ENCODE measurements around the gene RESF1.

DNA sequence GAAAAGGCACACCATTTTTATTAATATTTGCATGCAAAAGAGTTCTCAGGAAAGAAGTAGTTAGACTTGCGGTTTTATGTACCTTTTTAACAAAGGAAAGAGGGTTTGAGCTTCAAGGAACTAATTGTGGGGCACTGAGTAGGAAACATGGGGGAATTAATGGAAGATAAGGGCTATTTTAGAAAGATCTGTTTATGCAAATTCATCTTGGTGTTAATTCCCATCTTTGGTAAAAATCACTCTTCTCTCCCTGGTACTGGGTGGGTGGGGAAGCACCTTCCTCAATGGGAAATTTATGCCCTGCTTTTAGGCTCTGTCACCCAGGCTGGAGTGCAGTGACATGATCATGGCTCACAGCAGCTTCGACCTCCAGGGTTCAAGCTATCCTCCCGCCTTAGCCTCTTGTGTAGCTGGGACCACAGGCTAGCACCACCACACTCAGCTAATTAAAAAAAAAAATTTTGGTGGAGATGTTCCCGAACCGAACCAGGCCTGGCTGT is 30.1 kb upstream of the RESF1 start:
- TF ChIP-seq, protein P1, sequence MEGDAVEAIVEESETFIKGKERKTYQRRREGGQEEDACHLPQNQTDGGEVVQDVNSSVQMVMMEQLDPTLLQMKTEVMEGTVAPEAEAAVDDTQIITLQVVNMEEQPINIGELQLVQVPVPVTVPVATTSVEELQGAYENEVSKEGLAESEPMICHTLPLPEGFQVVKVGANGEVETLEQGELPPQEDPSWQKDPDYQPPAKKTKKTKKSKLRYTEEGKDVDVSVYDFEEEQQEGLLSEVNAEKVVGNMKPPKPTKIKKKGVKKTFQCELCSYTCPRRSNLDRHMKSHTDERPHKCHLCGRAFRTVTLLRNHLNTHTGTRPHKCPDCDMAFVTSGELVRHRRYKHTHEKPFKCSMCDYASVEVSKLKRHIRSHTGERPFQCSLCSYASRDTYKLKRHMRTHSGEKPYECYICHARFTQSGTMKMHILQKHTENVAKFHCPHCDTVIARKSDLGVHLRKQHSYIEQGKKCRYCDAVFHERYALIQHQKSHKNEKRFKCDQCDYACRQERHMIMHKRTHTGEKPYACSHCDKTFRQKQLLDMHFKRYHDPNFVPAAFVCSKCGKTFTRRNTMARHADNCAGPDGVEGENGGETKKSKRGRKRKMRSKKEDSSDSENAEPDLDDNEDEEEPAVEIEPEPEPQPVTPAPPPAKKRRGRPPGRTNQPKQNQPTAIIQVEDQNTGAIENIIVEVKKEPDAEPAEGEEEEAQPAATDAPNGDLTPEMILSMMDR (conservative IDR thresholded peaks at IDR 0.05 in 1 of 2, IDR thresholded peaks at IDR 0.05 in 1 of 2; ENCODE audit: extremely low read depth in 1 of 2, insufficient read depth in 1 of 2, low read depth in 1 of 2, low read length in 2 of 2) = no peak
- no peak for TF ChIP-seq EZH2 (IDR thresholded peaks at IDR 0.05; ENCODE audit: borderline replicate concordance, low read length)

Data from mammary epithelial cell (primary cell).